Stimulated activated naive CD8-positive, alpha-beta T cell treated with anti-CD3 and anti-CD28 coated beads, Interleukin-15, Interleukin-2, amounts not matched to agents 100 U/mL and 50 U/mL, for 24 hours (primary cell): ENCODE results near the gene ACBD4.

Experiments
- ATAC-seq: fragments of 150-1000 bp; cut with Tn5 transposase; one replicate; pipeline ENCODE4 v1.10.0; 2021
- DNase-seq: peaks from one replicate; pipeline ENCODE4 v3.0.0; 2021

Gene ACBD4

GRCh38 chr17:45135192-45135977 is at the start of gene ACBD4:
Gene ACBD4 (plus strand): TSS chr17:45135687. CDS start chr17:45136145, 458 bp downstream.
- ATAC-seq, result peak; percentile 91
- peak; percentile 97 for DNase-seq

- ATAC-seq (no peak), DNase-seq (no peak)
These were observed 49.1 kb upstream of the ACBD4 start for GRCh38 chr17:45086391-45086790.

GRCh38 chr17:45086865-45087503 is 48.5 kb upstream of the ACBD4 start:
- DNase-seq (no peak), ATAC-seq (no peak)

- no peak for DNase-seq
- no peak for ATAC-seq
These were observed 47.9 kb upstream of the ACBD4 start for GRCh38 chr17:45087504-45087975.

GRCh38 chr17:45087978-45088377 is 47.5 kb upstream of the ACBD4 start:
- ATAC-seq, result no peak

GRCh38 chr17:45088741-45089140 is 46.7 kb upstream of the ACBD4 start:
- no peak for ATAC-seq
- no peak for DNase-seq

More at GRCh38 chr17:45087978-45088377, 47.5 kb upstream of the ACBD4 start:
- DNase-seq, result no peak

GRCh38 chr17:45090711-45091110 is 44.8 kb upstream of the ACBD4 start:
- ATAC-seq, result no peak

GRCh38 chr17:45091778-45092425 is 43.6 kb upstream of the ACBD4 start:
- DNase-seq, result no peak
- ATAC-seq, result no peak

More at GRCh38 chr17:45090711-45091110, 44.8 kb upstream of the ACBD4 start:
- DNase-seq, result no peak

GRCh38 chr17:45092911-45093430 is 42.5 kb upstream of the ACBD4 start:
- DNase-seq (no peak), ATAC-seq (no peak)

GRCh38 chr17:45093444-45094110 is 41.9 kb upstream of the ACBD4 start:
- DNase-seq (no peak), ATAC-seq (no peak)

- DNase-seq, result no peak
These were observed 39.3 kb upstream of the ACBD4 start for GRCh38 chr17:45096141-45096540.

GRCh38 chr17:45096926-45097325 is 38.6 kb upstream of the ACBD4 start:
- ATAC-seq, result no peak
- no peak for DNase-seq

More at GRCh38 chr17:45096141-45096540, 39.3 kb upstream of the ACBD4 start:
- ATAC-seq, result no peak

GRCh38 chr17:45098081-45098868 is 37.2 kb upstream of the ACBD4 start:
- DNase-seq (no peak), ATAC-seq (no peak)

GRCh38 chr17:45098869-45099616 is 36.4 kb upstream of the ACBD4 start:
- DNase-seq, result peak; percentile 83
- peak; percentile 69 for ATAC-seq

GRCh38 chr17:45101546-45101882 is 34.0 kb upstream of the ACBD4 start:
- no peak for ATAC-seq

GRCh38 chr17:45101883-45102811 is 33.3 kb upstream of the ACBD4 start:
- DNase-seq (no peak), ATAC-seq (no peak)

More at GRCh38 chr17:45101546-45101882, 34.0 kb upstream of the ACBD4 start:
- DNase-seq, result no peak

GRCh38 chr17:45102856-45103255 is 32.6 kb upstream of the ACBD4 start:
- ATAC-seq (no peak), DNase-seq (no peak)

GRCh38 chr17:45103269-45103795 is 32.2 kb upstream of the ACBD4 start:
- ATAC-seq, result no peak
- DNase-seq, result no peak

- no peak for ATAC-seq
- DNase-seq, result no peak
These were observed 31.5 kb upstream of the ACBD4 start for GRCh38 chr17:45104029-45104428.
